WTC11 (cell line): ENCODE data around the gene SERPINE2. TPM values are rescaled to one million over a fixed set of nuclear protein-coding genes. Genes with fewer than 3 reads are reported as not detected.

Experiments used
- ATAC-seq: fragments of 200-7000 bp; cut with Tn5 transposase; 2 replicates; pipeline ENCODE4 v1.10.0; 2021; ENCODE audit warnings: mild to moderate bottlenecking, moderate library complexity
- Bru-seq: library from RNA; stranded (reverse); fragments of 400-500 nt; gene quantifications from one replicate; lab custom pipeline; 2021; lab: Mats Ljungman, UMichigan
- CTCF ChIA-PET: fragments of 300-600 bp; sonication (Branson Sonifier 250); formaldehyde crosslinking; loops from one replicate; lab custom pipeline; 2021; ENCODE audit warnings: antibody characterized with exemption; lab: Charles Lee
- POLR2A ChIA-PET: fragments of 350-600 bp; sonication (Branson Sonifier 250); formaldehyde crosslinking; loops from one replicate; lab custom pipeline; 2021; ENCODE audit warnings: antibody characterized with exemption; lab: Charles Lee
- DNase-seq: peaks from one replicate; pipeline ENCODE4 v3.0.0; 2021; ENCODE audit warnings: low spot score
- H3K27ac Mint-ChIP-seq: 2 replicates; pipeline ENCODE4 v1.8.0; 2021; ENCODE audit warnings: mixed read lengths
- H3K27me3 Mint-ChIP-seq: 2 replicates; pipeline ENCODE4 v1.8.0; 2021; ENCODE audit warnings: low read depth, mild to moderate bottlenecking, moderate library complexity, mixed read lengths
- H3K36me3 Mint-ChIP-seq: 2 replicates; pipeline ENCODE4 v1.8.0; 2021; ENCODE audit warnings: mixed read lengths
- H3K4me1 Mint-ChIP-seq: 2 replicates; pipeline ENCODE4 v1.8.0; 2022; ENCODE audit warnings: mixed read lengths
- H3K4me3 Mint-ChIP-seq: 2 replicates; pipeline ENCODE4 v1.8.0; 2021; ENCODE audit warnings: mild to moderate bottlenecking, moderate library complexity, mixed read lengths
- H3K9me3 Mint-ChIP-seq: 2 replicates; pipeline ENCODE4 v1.8.0; 2021; ENCODE audit warnings: mixed read lengths
- ARID4B ChIP-seq: sonication (generic); formaldehyde crosslinking; IDR thresholded peaks from 2 replicates; pipeline ENCODE4 v1.8.0; 2023; ENCODE audit warnings: missing genetic modification reagents, mild to moderate bottlenecking, borderline replicate concordance
- ATF1 ChIP-seq: sonication (generic); formaldehyde crosslinking; IDR thresholded peaks from 2 replicates; pipeline ENCODE4 v1.8.1; 2023; ENCODE audit warnings: mild to moderate bottlenecking, moderate library complexity, missing genetic modification reagents
- ATF6 ChIP-seq: sonication (generic); formaldehyde crosslinking; IDR thresholded peaks from 2 replicates; pipeline ENCODE4 v1.8.1; 2023; ENCODE audit warnings: mild to moderate bottlenecking, missing genetic modification reagents
- FOXJ3 ChIP-seq: sonication (generic); formaldehyde crosslinking; IDR thresholded peaks from 2 replicates; pipeline ENCODE4 v1.9.0; 2021; ENCODE audit warnings: missing genetic modification reagents, mild to moderate bottlenecking, borderline replicate concordance
- MYBL2 ChIP-seq: sonication (generic); formaldehyde crosslinking; IDR thresholded peaks from 2 replicates; pipeline ENCODE4 v1.8.1; 2023; ENCODE audit warnings: mild to moderate bottlenecking, moderate library complexity, missing genetic modification reagents
- NR1H2 ChIP-seq: sonication (generic); formaldehyde crosslinking; IDR thresholded peaks from 2 replicates; pipeline ENCODE4 v1.9.0; 2021; ENCODE audit warnings: mild to moderate bottlenecking, moderate library complexity, missing genetic modification reagents
- PREB ChIP-seq: sonication (generic); formaldehyde crosslinking; IDR thresholded peaks from 2 replicates; pipeline ENCODE4 v1.8.1; 2022; ENCODE audit warnings: mild to moderate bottlenecking, missing genetic modification reagents, moderate library complexity, borderline replicate concordance
- SMAD4 ChIP-seq: sonication (generic); formaldehyde crosslinking; IDR thresholded peaks from 2 replicates; pipeline ENCODE4 v1.8.0; 2022; ENCODE audit warnings: mild to moderate bottlenecking, missing genetic modification reagents
- SOX15 ChIP-seq: fragments of 250-450 bp; sonication (Bioruptor Pico); IDR thresholded peaks from 2 replicates; pipeline ENCODE4 v1.9.0; 2021; ENCODE audit warnings: mild to moderate bottlenecking
- TEAD4 ChIP-seq: sonication (generic); formaldehyde crosslinking; IDR thresholded peaks from 2 replicates; pipeline ENCODE4 v1.8.0; 2022; ENCODE audit warnings: mild to moderate bottlenecking, missing genetic modification reagents
- ZNF138 ChIP-seq: sonication (generic); formaldehyde crosslinking; conservative IDR thresholded peaks from 2 replicates; pipeline ENCODE4 v1.8.1; 2022; ENCODE audit warnings: mild to moderate bottlenecking, moderate library complexity, missing genetic modification reagents
- ZNF423 ChIP-seq: fragments of 250-450 bp; sonication (Bioruptor Pico); IDR thresholded peaks from 2 replicates; pipeline ENCODE4 v2.1.2; 2022; ENCODE audit warnings: mild to moderate bottlenecking, moderate library complexity
- ZNF532 ChIP-seq: fragments of 250-450 bp; sonication (Bioruptor Pico); IDR thresholded peaks from 2 replicates; pipeline ENCODE4 v1.9.0; 2021; ENCODE audit warnings: mild to moderate bottlenecking, borderline replicate concordance
- long read RNA-seq, 3 experiments: library from RNA in 1 of 3; library from capped mRNA in 1 of 3; library from polyadenylated mRNA in 1 of 3; unstranded in 2 of 3; stranded (forward) in 1 of 3; transcript quantifications; one replicate each; pipeline ENCODE4 v2.0.0, GENCODE V29; 2021
- total RNA-seq: library from RNA; stranded (reverse); gene quantifications from 3 replicates; pipeline ENCODE4 v1.2.3, GENCODE V29; 2021
- TF ChIP-seq, protein P1 (sequence below): sonication (generic); formaldehyde crosslinking; IDR thresholded peaks from 2 replicates; pipeline ENCODE4 v1.8.1; 2022; ENCODE audit warnings: low read depth, missing genetic modification reagents, borderline replicate concordance
- TF ChIP-seq, protein P2 (sequence below): fragments of 250-450 bp; sonication (Bioruptor Pico); conservative IDR thresholded peaks from 2 replicates; pipeline ENCODE4 v1.9.0; 2021; ENCODE audit warnings: mild to moderate bottlenecking
- TF ChIP-seq, protein P3 (sequence below): sonication (generic); formaldehyde crosslinking; IDR thresholded peaks from 2 replicates; pipeline ENCODE4 v1.8.1; 2022; ENCODE audit warnings: low read depth, mild to moderate bottlenecking, moderate library complexity, missing genetic modification reagents, borderline replicate concordance

The SERPINE2 gene
- total RNA-seq (53.1 to 60.4 TPM (median 54.2 TPM) in 3 replicates), Bru-seq, nascent RNA (percentile 68 among the genes with signal in this experiment)
- long read RNA-seq, experiment 1, transcript SERPINE2-202 (9 exons, 2,161 nt): major isoform, 128 of 175 reads
- long read RNA-seq, experiment 1, transcript SERPINE2-201 (9 exons, 2,195 nt): minor isoform, 22 of 175 reads
- long read RNA-seq, experiment 1, partial matches to known transcripts: 6 of 175 reads
- long read RNA-seq, experiment 1, other reads (novel, unspliced or antisense): 17 of 175 reads
- long read RNA-seq, experiment 2, transcript SERPINE2-202 (9 exons, 2,161 nt): major isoform, 54 of 114 reads
- long read RNA-seq, experiment 2, partial matches to known transcripts: 16 of 114 reads
- long read RNA-seq, experiment 2, other reads (novel, unspliced or antisense): 38 of 114 reads
- long read RNA-seq, experiment 3, partial matches to known transcripts: 33 of 37 reads
- long read RNA-seq, experiment 3, other reads (novel, unspliced or antisense): 1 of 37 reads

DNA sequence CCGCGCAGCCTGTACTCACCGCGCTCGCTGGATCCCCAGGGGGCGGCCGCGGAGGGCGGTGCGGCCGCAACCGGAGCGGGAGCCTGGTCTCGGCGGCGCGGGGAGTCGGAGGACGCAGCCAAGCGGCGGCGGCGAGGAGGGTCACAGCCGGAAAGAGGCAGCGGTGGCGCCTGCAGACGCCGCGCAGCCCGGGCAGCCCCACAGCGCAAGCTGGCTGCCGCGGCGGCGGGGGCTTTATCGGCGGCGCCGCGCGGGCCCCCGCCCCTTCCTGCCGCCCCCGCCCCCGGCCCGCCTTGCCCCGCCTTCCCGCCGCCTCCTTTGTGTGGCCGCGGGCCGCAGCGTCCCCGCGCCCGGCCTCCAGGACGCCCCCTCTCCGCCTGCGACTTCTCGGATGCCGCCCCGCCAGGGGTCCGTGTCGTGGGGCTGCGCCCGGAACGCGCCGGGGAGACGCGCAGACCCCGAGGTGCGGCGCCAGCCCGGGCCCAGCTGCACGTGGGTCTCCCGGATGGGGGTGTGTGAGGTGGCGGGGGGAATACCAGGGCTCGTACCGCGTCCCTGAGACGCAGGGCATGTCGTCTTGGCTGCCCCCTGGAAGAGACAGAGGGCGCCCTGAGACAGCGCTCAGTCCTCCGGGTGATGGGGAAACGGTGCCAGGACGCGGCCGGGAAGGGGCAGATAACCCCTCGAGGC lies at the start of gene SERPINE2:
Gene SERPINE2, minus strand, starts transcription at position 207 of the 690 bp plus-strand sequence. CDS start 37,386 bp downstream, outside the sequence.
- ChIA-PET CTCF (interaction anchor here (0.7 to 2.8 kb wide), 7 partner anchors 15 to 245 kb away, joined by 3 to 14 read pairs (median 5); no protein-coding TSS in a partner anchor), POLR2A (no interaction called here)
- peak; percentile 79 for ATAC-seq
- H3K4me1 Mint-ChIP-seq: peaks cover 31% of the 10 kb centered on the region
- H3K36me3 Mint-ChIP-seq: no peaks in the 10 kb centered on the region
- H3K4me3 Mint-ChIP-seq: peak within 1 kb of the TSS; percentile 83
- no peak within 1 kb of the TSS for H3K27ac Mint-ChIP-seq
- H3K9me3 Mint-ChIP-seq: no peaks in the 10 kb centered on the region
- peaks cover 57% of the 10 kb centered on the region for H3K27me3 Mint-ChIP-seq
- peak; percentile 68 for DNase-seq
- TF ChIP-seq MYBL2: no peak
- TF ChIP-seq ARID4B (CRISPR knock-in tag): no peak; the same call in 1 of the 2 replicates
- TF ChIP-seq FOXJ3 (CRISPR knock-in tag): no peak
- TF ChIP-seq TEAD4 (CRISPR knock-in tag): no peak
- TF ChIP-seq SMAD4 (CRISPR knock-in tag): no peak
- peak; percentile 49 for TF ChIP-seq ZNF423 (CRISPR knock-in tag)
- TF ChIP-seq SOX15: no peak
- no peak for TF ChIP-seq ZNF532 (CRISPR knock-in tag)
- TF ChIP-seq, protein P1, sequence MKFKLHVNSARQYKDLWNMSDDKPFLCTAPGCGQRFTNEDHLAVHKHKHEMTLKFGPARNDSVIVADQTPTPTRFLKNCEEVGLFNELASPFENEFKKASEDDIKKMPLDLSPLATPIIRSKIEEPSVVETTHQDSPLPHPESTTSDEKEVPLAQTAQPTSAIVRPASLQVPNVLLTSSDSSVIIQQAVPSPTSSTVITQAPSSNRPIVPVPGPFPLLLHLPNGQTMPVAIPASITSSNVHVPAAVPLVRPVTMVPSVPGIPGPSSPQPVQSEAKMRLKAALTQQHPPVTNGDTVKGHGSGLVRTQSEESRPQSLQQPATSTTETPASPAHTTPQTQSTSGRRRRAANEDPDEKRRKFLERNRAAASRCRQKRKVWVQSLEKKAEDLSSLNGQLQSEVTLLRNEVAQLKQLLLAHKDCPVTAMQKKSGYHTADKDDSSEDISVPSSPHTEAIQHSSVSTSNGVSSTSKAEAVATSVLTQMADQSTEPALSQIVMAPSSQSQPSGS: no peak
- TF ChIP-seq, protein P2, sequence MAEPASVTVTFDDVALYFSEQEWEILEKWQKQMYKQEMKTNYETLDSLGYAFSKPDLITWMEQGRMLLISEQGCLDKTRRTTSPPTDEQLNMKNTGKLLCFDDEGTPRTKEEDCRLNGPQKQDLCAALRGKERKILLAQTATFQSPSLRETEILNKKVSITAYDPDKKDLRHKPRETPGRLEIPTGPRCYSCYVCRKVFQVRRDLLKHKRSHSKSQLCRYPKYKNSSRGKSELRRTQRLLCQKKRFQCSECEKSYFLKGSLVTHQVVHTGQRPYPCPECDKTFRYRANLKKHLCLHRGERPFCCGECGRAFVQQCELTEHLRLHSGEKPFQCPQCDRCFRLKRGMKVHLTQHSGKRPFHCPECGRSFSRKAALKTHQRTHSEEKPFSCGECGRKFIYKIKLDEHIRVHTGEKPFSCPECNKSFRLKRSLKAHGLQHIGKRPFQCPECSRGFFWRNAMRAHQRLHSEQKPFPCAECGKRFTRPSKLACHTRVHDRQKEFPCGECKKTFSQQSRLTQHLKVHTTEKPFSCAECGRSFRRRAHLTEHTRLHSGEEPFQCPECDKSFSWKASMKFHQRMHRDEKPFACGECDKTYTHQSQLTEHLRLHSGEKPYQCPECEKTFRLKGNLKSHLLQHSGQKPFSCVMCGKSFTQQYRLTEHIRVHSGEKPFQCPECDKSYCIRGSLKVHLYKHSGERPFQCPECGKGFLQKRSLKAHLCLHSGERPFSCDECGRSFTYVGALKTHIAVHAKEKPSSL (CRISPR knock-in tag): no peak
- TF ChIP-seq, protein P3, sequence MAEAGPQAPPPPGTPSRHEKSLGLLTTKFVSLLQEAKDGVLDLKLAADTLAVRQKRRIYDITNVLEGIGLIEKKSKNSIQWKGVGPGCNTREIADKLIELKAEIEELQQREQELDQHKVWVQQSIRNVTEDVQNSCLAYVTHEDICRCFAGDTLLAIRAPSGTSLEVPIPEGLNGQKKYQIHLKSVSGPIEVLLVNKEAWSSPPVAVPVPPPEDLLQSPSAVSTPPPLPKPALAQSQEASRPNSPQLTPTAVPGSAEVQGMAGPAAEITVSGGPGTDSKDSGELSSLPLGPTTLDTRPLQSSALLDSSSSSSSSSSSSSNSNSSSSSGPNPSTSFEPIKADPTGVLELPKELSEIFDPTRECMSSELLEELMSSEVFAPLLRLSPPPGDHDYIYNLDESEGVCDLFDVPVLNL (CRISPR knock-in tag): no peak
- TF ChIP-seq ATF1 (CRISPR knock-in tag): peak; percentile 53; the same call in 1 of the 2 replicates
- TF ChIP-seq ATF6: no peak
- TF ChIP-seq ZNF138 (CRISPR knock-in tag): peak; percentile 15; the same call in 1 of the 2 replicates
- no peak for TF ChIP-seq NR1H2 (CRISPR knock-in tag)
- no peak for TF ChIP-seq PREB
